Colonic mucosa (tissue), 4 donors: ENCODE data around the gene PDE2A. TPM values are rescaled to one million over a fixed set of nuclear protein-coding genes. Genes with fewer than 3 reads are reported as not detected.

Experiments
- DNase-seq: peaks from one replicate; pipeline ENCODE4 v3.0.0-alpha.2; 2020
- H3K27ac ChIP-seq: fragments of 200-600 bp; one replicate; pipeline ENCODE4 v1.8.0; 2021
- H3K27me3 ChIP-seq: fragments of 200-600 bp; one replicate; pipeline ENCODE4 v1.8.0; 2021
- H3K36me3 ChIP-seq: fragments of 200-600 bp; one replicate; pipeline ENCODE4 v1.8.0; 2021
- H3K4me1 ChIP-seq: fragments of 200-600 bp; one replicate; pipeline ENCODE4 v1.8.0; 2021; ENCODE audit warnings: mild to moderate bottlenecking
- H3K4me3 ChIP-seq: fragments of 200-600 bp; one replicate; pipeline ENCODE4 v1.8.0; 2021
- H3K9ac ChIP-seq, 2 donors: one replicate each; pipeline ENCODE4 v1.7.0; 2013; ENCODE audit warnings: control low read depth in 2 of 2, low read depth in 2 of 2, low read length in 2 of 2
- H3K9me3 ChIP-seq: fragments of 200-600 bp; one replicate; pipeline ENCODE4 v1.8.0; 2021
- CTCF ChIP-seq: fragments of 200-600 bp; IDR thresholded peaks from one replicate; pipeline ENCODE4 v1.8.0; 2022; ENCODE audit warnings: antibody characterized with exemption, mild to moderate bottlenecking
- intact Hi-C: fragments of 100-400 bp; cut with DNase I; formaldehyde crosslinking; loops from one replicate; pipeline ENCODE4 v1.14.1; 2022
- total RNA-seq, 2 donors: library from RNA; stranded (reverse); fragmentation: NEBNext Ultra II Directional in 1 of 2; extraction: Animal tissue kit (Norgen Biotek cat#: 25700) in 1 of 2; gene quantifications; one replicate each; pipeline ENCODE4 v1.2.1, GENCODE V29; 2021
- donor health status: healthy.
- donor health status: DM: no; HTN: no; CAD: no.
- donor health status: DM: no; HTN: no; CAD: no.

Gene PDE2A
- 1 to 10 TPM; 5.6 to 8.9 TPM for total RNA-seq

- intact Hi-C loops, result no loop called here
- no peak for TF ChIP-seq CTCF
- no peak for DNase-seq
- Histone ChIP-seq H3K4me3 (no peak within 1 kb of the TSS), H3K9ac (no peak within 1 kb of the TSS), H3K27me3 (peaks cover 40% of the 10 kb centered on the region), H3K4me1 (no peaks in the 10 kb centered on the region), H3K9me3 (no peaks in the 10 kb centered on the region), H3K36me3 (no peaks in the 10 kb centered on the region), H3K27ac (no peak within 1 kb of the TSS)
These were observed at the start of gene PDE2A for GRCh38 chr11:72673943-72674828. Gene PDE2A (minus strand): TSS chr11:72674422. CDS start chr11:72674207, 215 bp downstream.

- no peaks in the 10 kb centered on the region for H3K36me3 ChIP-seq
- DNase-seq, result no peak
- no peak overlapping the region for H3K27ac ChIP-seq
- H3K4me3 ChIP-seq, result no peak overlapping the region
- H3K9ac ChIP-seq, result peak overlapping the region in 1 of 2 donors; percentile 4
- no peak for TF ChIP-seq CTCF
- peaks cover 23% of the 10 kb centered on the region for H3K4me1 ChIP-seq
- H3K9me3 ChIP-seq, result no peaks in the 10 kb centered on the region
- H3K27me3 ChIP-seq, result no peaks in the 10 kb centered on the region
- intact Hi-C loops, result loop anchor here (5.0 kb wide), 1 partner anchor 454 kb away; no protein-coding TSS in a partner anchor
These were observed 49.3 kb upstream of the PDE2A start for GRCh38 chr11:72723508-72723907.

- TF ChIP-seq CTCF, result no peak
- Histone ChIP-seq H3K4me1 (peaks cover 23% of the 10 kb centered on the region), H3K27ac (peak overlapping the region; percentile 86), H3K27me3 (no peaks in the 10 kb centered on the region), H3K9me3 (no peaks in the 10 kb centered on the region), H3K4me3 (peak overlapping the region; percentile 44), H3K9ac (peak overlapping the region; percentile 88 to 91), H3K36me3 (no peaks in the 10 kb centered on the region)
- intact Hi-C loops, result loop anchor here (5.0 kb wide), 1 partner anchor 455 kb away; no protein-coding TSS in a partner anchor
- peak; percentile 93 for DNase-seq
These were observed 48.0 kb upstream of the PDE2A start for GRCh38 chr11:72722050-72722748.

GRCh38 chr11:72721689-72722049 is 47.4 kb upstream of the PDE2A start:
- H3K9ac ChIP-seq, result peak overlapping the region; percentile 88 to 91
- peak; percentile 62 for DNase-seq
- TF ChIP-seq CTCF, result no peak
- peak overlapping the region; percentile 44 for H3K4me3 ChIP-seq
- H3K27me3 ChIP-seq, result no peaks in the 10 kb centered on the region
- peak overlapping the region; percentile 86 for H3K27ac ChIP-seq
- intact Hi-C loops, result loop anchor here (5.0 kb wide), 1 partner anchor 456 kb away; no protein-coding TSS in a partner anchor
- no peaks in the 10 kb centered on the region for H3K36me3 ChIP-seq
- H3K4me1 ChIP-seq, result peaks cover 23% of the 10 kb centered on the region
- H3K9me3 ChIP-seq, result no peaks in the 10 kb centered on the region

- Histone ChIP-seq H3K27me3 (no peaks in the 10 kb centered on the region), H3K9me3 (no peaks in the 10 kb centered on the region), H3K4me3 (peak overlapping the region; percentile 44), H3K27ac (peak overlapping the region; percentile 86), H3K4me1 (peaks cover 23% of the 10 kb centered on the region), H3K36me3 (no peaks in the 10 kb centered on the region), H3K9ac (peak overlapping the region; percentile 88 to 91)
- DNase-seq, result no peak
- intact Hi-C loops, result loop anchor here (5.0 kb wide), 1 partner anchor 456 kb away; no protein-coding TSS in a partner anchor
- no peak for TF ChIP-seq CTCF
These were observed 47.1 kb upstream of the PDE2A start for GRCh38 chr11:72721276-72721675.
